HG03342 (cell line): ENCODE data around the gene EPS8L1.
A peak's percentile ranks its signal among the peaks of the same experiment; 100 is the strongest.

ENCODE experiments used
- ATAC-seq: cut with Tn5 transposase; IDR thresholded peaks from one replicate; pipeline ENCODE4 v1.9.1; 2021; ENCODE audit warnings: mild to moderate bottlenecking, moderate library complexity; ENCODE audit not compliant: unreplicated experiment

The EPS8L1 gene

DNA sequence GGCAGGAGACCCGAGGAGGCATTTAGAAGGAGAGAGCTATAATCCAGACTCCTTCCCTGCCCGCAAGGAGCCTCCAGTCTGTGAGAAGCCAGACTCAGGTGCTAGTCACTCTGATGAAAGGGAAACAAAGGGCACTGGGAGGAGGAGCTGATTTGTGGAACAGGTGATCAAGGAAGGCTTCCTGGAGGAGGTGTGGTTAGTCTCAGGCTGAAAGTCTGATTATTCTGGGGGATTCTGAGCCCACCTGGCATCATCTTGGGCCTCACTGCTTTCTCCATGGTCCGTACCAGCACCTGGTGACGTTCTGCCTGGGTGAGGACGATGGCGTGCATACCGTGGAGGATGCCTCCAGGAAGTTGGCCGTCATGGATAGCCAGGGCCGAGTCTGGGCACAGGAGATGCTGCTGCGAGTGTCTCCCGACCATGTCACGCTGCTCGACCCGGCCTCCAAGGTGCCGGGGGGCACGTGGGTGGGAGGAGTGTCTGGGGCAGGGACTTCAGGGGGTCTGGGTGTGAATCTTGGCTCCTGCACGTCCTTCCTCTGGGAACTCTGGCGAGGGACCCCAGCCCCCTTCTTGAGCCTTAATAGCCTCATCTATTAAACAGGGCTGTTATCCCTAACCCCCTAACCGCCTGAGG lies 3.9 kb downstream of the EPS8L1 start:
- no peak for ATAC-seq

DNA sequence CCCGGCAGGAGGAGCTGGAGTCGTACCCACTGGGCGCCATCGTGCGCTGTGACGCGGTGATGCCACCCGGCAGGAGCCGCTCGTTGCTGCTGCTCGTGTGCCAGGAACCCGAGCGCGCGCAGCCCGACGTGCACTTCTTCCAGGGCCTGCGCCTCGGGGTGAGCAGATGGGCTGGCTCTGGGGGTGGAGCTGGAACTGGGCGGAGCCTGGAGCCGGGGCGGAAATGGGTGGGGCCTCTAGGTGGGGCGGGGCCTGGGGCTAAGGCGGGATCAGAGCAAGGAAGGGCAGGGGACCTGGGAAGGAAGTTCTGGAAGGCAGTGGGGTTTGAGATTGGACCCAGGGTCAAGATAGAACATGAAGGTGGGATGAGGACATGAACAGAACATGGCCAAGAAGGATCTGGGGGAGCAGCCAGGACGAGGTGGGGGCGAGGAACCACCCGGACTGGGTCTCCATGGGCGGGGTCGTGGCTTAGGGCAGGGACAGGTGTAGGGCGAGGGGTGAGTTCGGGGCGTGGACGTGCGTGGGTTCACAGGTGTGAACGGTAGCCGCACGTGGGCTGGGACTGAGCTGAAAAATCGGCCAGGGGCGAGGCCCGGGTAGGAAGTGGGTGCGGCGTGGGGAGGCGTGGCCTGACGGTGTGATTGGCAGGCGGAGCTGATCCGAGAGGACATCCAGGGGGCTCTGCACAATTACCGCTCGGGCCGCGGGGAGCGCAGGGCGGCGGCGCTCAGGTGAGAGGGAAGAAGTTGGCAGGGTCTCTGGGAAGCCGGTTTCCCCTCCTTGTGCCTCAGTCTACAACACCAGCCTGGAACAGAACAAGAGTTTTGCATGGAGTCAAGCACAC lies 4.7 kb downstream of the EPS8L1 start:
- no peak for ATAC-seq

DNA sequence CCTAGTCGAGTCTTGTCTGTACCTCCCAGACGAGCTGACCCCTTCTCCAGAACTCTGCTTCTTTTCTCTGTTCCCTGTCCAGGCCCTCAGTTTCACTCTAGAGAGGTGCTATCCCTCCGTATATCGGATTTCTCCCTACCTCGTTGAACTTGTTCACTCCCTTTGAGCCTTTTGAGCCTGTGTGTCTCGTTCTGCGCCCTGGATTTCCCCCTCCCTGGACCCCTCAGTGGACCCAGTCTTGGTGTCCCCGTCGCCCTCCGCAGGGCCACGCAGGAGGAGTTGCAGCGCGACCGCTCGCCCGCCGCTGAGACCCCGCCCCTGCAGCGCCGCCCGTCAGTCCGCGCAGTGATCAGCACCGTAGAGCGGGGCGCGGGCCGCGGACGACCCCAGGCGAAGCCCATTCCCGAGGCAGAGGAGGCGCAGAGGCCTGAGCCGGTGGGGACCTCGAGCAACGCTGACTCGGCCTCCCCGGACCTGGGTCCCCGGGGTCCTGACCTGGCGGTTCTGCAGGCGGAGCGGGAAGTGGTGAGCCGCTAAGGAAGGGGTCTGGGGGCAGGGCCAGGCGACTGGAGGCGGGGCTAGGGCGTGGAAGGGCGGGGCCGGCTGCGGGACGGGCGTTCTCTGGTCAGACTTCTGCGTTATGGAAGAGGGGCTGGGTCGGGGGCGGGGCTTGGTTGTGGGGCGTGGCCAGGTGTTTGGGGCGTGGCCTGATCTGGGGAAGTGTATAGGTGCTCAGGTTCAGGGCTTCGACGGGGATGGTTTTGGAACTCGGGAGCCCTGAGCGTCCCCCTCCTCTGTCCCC lies 5.5 kb downstream of the EPS8L1 start:
- ATAC-seq, result peak; percentile 65

- no peak for ATAC-seq
Observed at GRCh38 chr19:55081770-55082019, 6.0 kb downstream of the EPS8L1 start.

DNA sequence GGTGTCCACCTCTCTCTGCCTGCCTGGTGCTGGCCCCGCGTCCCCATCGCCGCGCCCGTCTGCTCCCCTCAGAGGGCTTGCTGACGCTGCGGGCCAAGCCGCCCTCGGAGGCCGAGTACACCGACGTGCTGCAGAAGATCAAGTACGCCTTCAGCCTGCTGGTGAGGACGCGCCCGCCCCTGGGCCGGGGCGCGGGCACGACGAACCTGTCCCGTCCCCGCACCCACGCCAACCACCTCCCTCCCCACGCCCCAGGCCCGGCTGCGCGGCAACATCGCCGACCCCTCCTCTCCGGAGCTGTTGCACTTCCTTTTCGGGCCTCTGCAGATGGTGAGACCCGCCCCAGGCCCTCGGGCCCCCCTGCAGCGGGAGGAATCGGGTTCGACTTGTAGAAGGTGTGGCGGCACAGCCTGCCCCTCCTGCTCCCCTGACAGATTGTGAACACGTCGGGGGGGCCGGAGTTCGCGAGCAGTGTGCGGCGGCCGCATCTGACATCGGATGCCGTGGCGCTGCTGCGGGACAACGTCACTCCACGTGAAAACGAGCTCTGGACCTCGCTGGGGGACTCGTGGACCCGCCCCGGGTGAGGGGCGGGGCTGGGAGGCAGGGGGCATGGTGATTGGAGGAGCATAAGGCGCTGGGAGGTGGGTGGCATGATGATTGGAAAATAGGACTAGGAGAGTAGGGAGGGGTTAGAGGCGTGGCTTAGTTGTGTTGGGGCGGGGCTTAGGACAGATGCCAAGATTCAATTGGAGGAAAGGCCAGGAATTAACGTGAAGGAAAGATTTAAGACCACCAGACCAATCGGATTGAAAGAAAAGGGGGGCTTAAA lies 6.6 kb downstream of the EPS8L1 start:
- no peak for ATAC-seq

GRCh38 chr19:55083004-55083850 lies 7.6 kb downstream of the EPS8L1 start:
- ATAC-seq, result no peak

DNA sequence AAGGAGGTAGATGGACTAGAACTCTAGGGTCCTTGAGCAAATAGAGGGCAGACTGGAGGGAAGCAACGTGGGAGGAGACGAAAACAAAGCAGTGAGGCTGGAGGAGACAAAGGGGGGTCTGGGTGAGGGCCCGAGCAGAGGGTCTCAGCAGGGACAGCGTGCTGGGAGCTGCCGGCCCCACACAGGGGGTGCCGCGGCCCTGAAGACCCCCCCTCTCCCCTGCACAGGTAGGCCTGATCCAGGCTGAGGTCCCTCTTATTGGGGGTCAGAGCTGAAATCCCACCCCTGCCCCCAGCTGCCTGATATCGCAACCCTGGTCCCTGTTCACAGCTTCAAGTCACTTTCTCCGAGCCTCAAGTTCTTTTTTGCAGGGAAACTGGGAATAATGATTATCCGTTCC lies 8.7 kb downstream of the EPS8L1 start:
- no peak for ATAC-seq

DNA sequence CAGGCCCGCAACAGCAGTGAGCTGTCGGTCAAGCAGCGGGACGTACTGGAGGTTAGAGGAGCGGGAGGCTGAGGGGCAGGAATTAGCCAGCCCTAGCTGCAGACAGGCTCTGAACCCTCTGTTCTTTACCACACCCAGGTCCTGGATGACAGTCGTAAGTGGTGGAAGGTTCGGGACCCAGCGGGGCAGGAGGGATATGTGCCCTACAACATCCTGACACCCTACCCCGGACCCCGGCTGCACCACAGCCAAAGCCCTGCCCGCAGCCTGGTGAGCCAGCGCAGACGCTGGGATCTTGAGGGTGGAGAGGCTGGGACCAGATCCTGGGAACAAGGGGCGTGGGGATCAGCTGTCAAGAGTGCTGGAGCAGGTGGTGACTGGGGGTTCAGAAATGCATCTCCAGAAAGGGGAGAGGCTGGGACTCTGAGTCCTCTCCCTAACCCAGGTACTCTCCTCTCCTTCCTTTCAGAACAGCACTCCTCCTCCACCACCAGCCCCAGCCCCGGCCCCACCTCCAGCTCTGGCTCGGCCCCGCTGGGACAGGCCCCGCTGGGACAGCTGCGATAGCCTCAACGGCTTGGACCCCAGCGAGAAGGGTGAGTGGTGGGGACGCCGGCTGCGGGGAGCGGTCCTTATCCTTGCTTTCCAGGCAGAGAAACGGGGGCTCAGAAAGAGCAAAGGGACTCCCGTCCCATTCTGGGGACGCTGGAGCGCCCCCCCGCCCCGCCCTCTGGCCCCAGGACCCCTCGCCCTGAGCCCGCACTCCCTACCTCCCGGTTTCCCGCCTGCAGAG lies 10.4 kb downstream of the EPS8L1 start:
- ATAC-seq, result no peak

GRCh38 chr19:55086730-55087541 lies 11.3 kb downstream of the EPS8L1 start:
- no peak for ATAC-seq

- ATAC-seq, result no peak
Observed at GRCh38 chr19:55087542-55087901, 11.9 kb downstream of the EPS8L1 start.

GRCh38 chr19:55088021-55088451 lies 12.4 kb downstream of the EPS8L1 start:
- no peak for ATAC-seq

- ATAC-seq, result no peak
Observed at GRCh38 chr19:55088543-55089341, 13.1 kb downstream of the EPS8L1 start.

DNA sequence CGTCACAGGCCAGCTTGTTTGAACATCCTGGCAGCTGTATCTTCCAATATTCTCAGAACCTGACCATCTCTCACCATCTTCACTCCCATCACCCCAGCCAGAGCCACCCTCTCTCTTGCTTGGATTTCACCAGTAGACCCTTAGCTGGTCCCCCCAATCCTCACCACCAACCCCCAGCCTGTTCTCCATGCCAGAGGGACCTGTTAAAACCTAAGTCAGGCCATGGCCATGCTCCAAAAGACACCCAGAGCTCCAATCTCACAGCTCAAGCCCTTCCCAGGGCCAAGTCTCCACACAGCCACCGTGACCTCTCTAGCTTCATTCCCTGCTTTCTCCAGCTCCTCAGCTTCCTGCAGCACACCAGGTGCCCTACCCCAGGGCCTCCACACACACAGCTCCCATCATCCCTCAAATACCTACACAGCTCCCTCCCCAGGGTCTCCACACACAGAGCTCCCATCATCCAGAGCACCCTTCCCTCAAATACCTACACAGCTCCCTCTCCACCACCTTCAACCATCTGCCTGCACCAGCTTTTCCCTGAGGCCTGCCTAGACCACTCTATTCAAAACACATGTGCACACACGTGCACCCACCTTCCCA lies 13.8 kb downstream of the EPS8L1 start:
- ATAC-seq, result no peak

GRCh38 chr19:55090564-55090963 lies 14.9 kb downstream of the EPS8L1 start:
- ATAC-seq, result no peak

DNA sequence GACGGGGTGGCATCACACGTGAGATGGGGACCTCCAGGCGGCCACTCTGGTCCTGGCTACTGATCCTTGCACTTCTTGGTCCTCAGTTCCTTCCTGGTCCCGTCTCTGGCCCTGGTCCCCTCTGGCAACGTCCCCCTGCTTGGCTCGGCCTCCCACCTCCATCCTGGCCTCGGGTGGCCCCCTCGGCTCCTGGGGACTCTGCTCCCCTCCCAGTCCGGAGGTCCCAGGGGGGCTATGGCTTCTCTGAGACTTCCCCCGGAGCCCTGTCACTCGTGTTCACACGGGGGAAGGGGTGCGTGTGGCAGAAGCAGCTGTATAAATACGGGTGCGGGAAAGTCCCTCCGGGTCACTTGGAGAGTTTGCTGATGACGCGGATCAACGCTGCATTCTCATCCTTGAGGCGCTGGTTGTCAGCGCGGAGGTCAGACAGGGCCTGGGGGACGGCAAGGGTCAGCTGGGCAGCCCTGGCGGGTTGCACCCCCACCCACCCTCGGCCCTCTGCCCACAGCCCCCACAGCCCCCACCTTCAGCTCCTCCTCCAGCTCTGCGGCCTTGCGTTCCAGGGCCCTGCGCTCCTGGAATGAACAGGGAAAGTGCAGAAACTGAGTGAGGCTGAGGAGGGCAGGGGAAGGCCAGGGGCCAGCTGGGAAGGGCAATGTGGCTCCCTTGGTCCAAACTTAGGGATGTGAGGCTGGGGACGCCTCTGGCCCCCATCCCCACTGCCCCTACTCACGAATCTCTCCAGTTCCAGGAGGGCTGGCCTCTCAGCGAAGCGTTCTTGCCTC lies 15.6 kb downstream of the EPS8L1 start:
- no peak for ATAC-seq

DNA sequence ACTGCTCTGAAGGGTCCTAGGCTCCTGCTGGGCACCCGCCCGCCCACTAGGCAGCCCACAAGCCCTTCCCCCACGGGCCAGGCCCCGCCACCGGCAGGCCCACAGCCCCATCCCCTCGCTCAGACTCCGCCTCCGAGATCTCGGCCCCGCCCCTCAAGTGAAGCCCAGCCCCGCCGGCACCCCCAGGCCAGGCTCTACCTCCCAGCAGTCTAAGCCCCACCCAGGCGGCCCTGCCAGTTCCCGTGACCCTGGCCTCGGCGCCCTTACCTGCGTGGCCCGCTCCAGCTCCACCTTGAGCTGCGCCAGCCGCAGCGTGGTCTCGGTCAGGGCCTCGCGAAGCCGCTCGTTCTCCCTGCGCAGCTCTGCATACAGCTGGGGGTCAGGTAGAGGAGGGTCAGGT lies 16.3 kb downstream of the EPS8L1 start:
- ATAC-seq, result no peak
